ENCODE results near the gene LEF1.

The LEF1 gene

DNA sequence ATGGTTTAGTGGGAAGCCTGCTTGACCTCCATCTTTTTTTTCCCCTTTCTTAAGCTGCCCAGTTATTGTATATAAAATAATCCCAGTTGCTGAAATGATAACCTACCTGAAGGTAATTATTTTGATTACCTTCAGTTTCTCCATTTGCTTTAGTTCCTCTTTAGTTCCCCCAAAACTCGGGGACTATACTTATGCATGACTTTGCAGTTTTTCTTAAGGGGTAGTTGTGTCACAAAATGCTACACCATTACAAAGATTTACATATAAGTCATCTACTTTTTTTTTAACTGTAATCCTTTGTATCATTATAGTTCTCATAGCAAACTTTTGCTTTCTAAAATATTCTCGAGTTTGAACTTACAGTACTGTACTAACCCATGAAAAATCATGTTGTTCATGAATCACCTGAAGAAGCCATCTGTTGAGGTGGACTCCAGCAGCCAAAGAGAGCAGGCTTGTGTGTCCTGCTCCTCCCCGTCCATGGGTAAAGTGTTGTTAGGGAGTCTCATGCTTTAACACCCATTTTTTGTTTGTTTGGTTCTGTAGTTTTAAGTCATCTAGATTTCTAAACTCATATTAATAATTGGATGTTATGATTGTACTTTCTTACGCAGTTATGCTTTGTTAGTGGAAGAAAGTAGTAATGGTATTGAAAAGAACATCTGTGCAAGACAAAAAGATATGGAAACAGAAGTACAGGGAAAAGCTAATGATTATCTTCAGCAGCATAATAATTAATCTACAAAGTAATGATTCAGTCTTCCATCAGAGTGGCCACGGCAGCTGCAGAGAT, 144.5 kb downstream of the LEF1 start:
- peaks cover 12% of the 10 kb centered on the region for H3K36me3 ChIP-seq (ENCODE audit: control insufficient read depth, insufficient read depth, low read length)
- 100% methylated on average over 1 of the region's 5 CpGs for WGBS (ENCODE audit: extremely low coverage, insufficient coverage, low lambda C conversion rate)
- DNase-seq = no peak

DNA sequence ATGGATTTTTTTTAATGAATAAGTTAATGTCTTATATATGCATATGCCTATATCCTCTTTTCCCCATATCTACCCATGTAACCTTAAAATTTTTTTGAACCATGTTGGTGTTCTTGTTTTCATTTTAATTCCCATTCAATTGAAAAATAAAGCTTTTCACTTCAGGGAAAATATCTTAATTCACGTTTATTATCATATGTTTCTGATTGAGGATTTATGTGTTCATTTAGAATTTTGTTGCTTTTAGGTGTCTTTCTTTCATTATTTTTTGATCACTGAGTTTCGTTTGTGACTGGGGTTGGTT, 149.9 kb downstream of the LEF1 start:
- Histone ChIP-seq H4K8ac (ENCODE audit: low read depth, low read length) (no peak overlapping the region), H3K4me3 (ENCODE audit: low read length) (no peak overlapping the region), H4K5ac (ENCODE audit: low read length) (no peak overlapping the region), H3K4me1 (ENCODE audit: control insufficient read depth, low read depth, low read length) (peaks cover 3% of the 10 kb centered on the region), H3K79me1 (ENCODE audit: low read length) (no peaks in the 10 kb centered on the region), H3K27ac (ENCODE audit: low read depth, low read length) (no peak overlapping the region), H2BK15ac (replicated peaks; ENCODE audit: low read depth) (no peak overlapping the region), H3K9ac (ENCODE audit: low read length) (no peak overlapping the region), H3K4ac (ENCODE audit: low read depth, low read length) (no peak overlapping the region), H3K27me3 (ENCODE audit: insufficient read depth, low read length, poor library complexity) (no peaks in the 10 kb centered on the region), H3K4me2 (ENCODE audit: low read length) (no peak overlapping the region), H3K79me2 (ENCODE audit: control insufficient read depth, insufficient read depth, low read length) (no peaks in the 10 kb centered on the region), H3K36me3 (ENCODE audit: control insufficient read depth, insufficient read depth, low read length) (peaks cover 4% of the 10 kb centered on the region), H2BK120ac (ENCODE audit: low read depth, low read length) (no peak overlapping the region), H3K23ac (ENCODE audit: low read length) (no peak overlapping the region), H3K56ac (ENCODE audit: low read length) (no peak overlapping the region), H2BK5ac (ENCODE audit: low read length) (no peak overlapping the region), H3K18ac (ENCODE audit: low read length) (no peak overlapping the region), H2AK5ac (ENCODE audit: low read length) (no peak overlapping the region)
- DNase-seq = no peak
- WGBS (ENCODE audit: extremely low coverage, insufficient coverage, low lambda C conversion rate) = no CpG with 5 or more reads among the region's 2 CpGs

More for the DNA sequence above, 144.5 kb downstream of the LEF1 start:
- Histone ChIP-seq H3K4ac (ENCODE audit: low read depth, low read length) (no peak overlapping the region), H2BK15ac (replicated peaks; ENCODE audit: low read depth) (no peak overlapping the region), H2AK5ac (ENCODE audit: low read length) (no peak overlapping the region), H3K56ac (ENCODE audit: low read length) (no peak overlapping the region), H3K23ac (ENCODE audit: low read length) (no peak overlapping the region), H3K79me1 (ENCODE audit: low read length) (no peaks in the 10 kb centered on the region), H3K9ac (ENCODE audit: low read length) (no peak overlapping the region), H3K4me3 (ENCODE audit: low read length) (no peak overlapping the region), H4K5ac (ENCODE audit: low read length) (no peak overlapping the region), H2BK5ac (ENCODE audit: low read length) (no peak overlapping the region), H3K18ac (ENCODE audit: low read length) (no peak overlapping the region), H2BK120ac (ENCODE audit: low read depth, low read length) (no peak overlapping the region), H3K4me1 (ENCODE audit: control insufficient read depth, low read depth, low read length) (peaks cover 3% of the 10 kb centered on the region), H3K27ac (ENCODE audit: low read depth, low read length) (no peak overlapping the region), H3K4me2 (ENCODE audit: low read length) (no peak overlapping the region), H3K79me2 (ENCODE audit: control insufficient read depth, insufficient read depth, low read length) (no peaks in the 10 kb centered on the region), H3K27me3 (ENCODE audit: insufficient read depth, low read length, poor library complexity) (no peaks in the 10 kb centered on the region), H4K8ac (ENCODE audit: low read depth, low read length) (no peak overlapping the region)

- no peak overlapping the region for H2BK120ac ChIP-seq (ENCODE audit: low read depth, low read length)
- no peaks in the 10 kb centered on the region for H3K79me1 ChIP-seq (ENCODE audit: low read length)
- peaks cover 3% of the 10 kb centered on the region for H3K4me1 ChIP-seq (ENCODE audit: control insufficient read depth, low read depth, low read length)
- H2AK5ac ChIP-seq (ENCODE audit: low read length) = no peak overlapping the region
- peak; percentile 81 for DNase-seq
- H3K79me2 ChIP-seq (ENCODE audit: control insufficient read depth, insufficient read depth, low read length) = no peaks in the 10 kb centered on the region
- H3K4me3 ChIP-seq (ENCODE audit: low read length) = no peak overlapping the region
- no peak overlapping the region for H2BK5ac ChIP-seq (ENCODE audit: low read length)
- H3K27ac ChIP-seq (ENCODE audit: low read depth, low read length) = no peak overlapping the region
- H2BK15ac ChIP-seq (replicated peaks; ENCODE audit: low read depth) = no peak overlapping the region
- H4K5ac ChIP-seq (ENCODE audit: low read length) = no peak overlapping the region
- H3K18ac ChIP-seq (ENCODE audit: low read length) = no peak overlapping the region
- peaks cover 2% of the 10 kb centered on the region for H3K36me3 ChIP-seq (ENCODE audit: control insufficient read depth, insufficient read depth, low read length)
- H3K23ac ChIP-seq (ENCODE audit: low read length) = no peak overlapping the region
- H3K9ac ChIP-seq (ENCODE audit: low read length) = no peak overlapping the region
- H3K27me3 ChIP-seq (ENCODE audit: insufficient read depth, low read length, poor library complexity) = no peaks in the 10 kb centered on the region
- WGBS (ENCODE audit: extremely low coverage, insufficient coverage, low lambda C conversion rate) = no CpG with 5 or more reads among the region's 8 CpGs
- H3K4ac ChIP-seq (ENCODE audit: low read depth, low read length) = no peak overlapping the region
- H3K56ac ChIP-seq (ENCODE audit: low read length) = no peak overlapping the region
- H4K8ac ChIP-seq (ENCODE audit: low read depth, low read length) = no peak overlapping the region
- H3K4me2 ChIP-seq (ENCODE audit: low read length) = no peak overlapping the region
Observed at GRCh38 chr4:108018040-108018883, 150.5 kb downstream of the LEF1 start.

GRCh38 chr4:108013955-108014354, 154.8 kb downstream of the LEF1 start:
- Histone ChIP-seq H2BK120ac (ENCODE audit: low read depth, low read length) (no peak overlapping the region), H3K23ac (ENCODE audit: low read length) (no peak overlapping the region), H3K4me1 (ENCODE audit: control insufficient read depth, low read depth, low read length) (no peaks in the 10 kb centered on the region), H2BK15ac (replicated peaks; ENCODE audit: low read depth) (no peak overlapping the region), H2AK5ac (ENCODE audit: low read length) (no peak overlapping the region), H3K36me3 (ENCODE audit: control insufficient read depth, insufficient read depth, low read length) (peaks cover 1% of the 10 kb centered on the region), H3K4me2 (ENCODE audit: low read length) (no peak overlapping the region), H3K4ac (ENCODE audit: low read depth, low read length) (no peak overlapping the region), H3K27ac (ENCODE audit: low read depth, low read length) (no peak overlapping the region), H3K18ac (ENCODE audit: low read length) (no peak overlapping the region), H2BK5ac (ENCODE audit: low read length) (no peak overlapping the region), H3K79me1 (ENCODE audit: low read length) (no peaks in the 10 kb centered on the region), H3K27me3 (ENCODE audit: insufficient read depth, low read length, poor library complexity) (no peaks in the 10 kb centered on the region), H3K79me2 (ENCODE audit: control insufficient read depth, insufficient read depth, low read length) (no peaks in the 10 kb centered on the region), H4K5ac (ENCODE audit: low read length) (no peak overlapping the region), H3K4me3 (ENCODE audit: low read length) (no peak overlapping the region), H4K8ac (ENCODE audit: low read depth, low read length) (no peak overlapping the region), H3K9ac (ENCODE audit: low read length) (no peak overlapping the region), H3K56ac (ENCODE audit: low read length) (no peak overlapping the region)
- DNase-seq = no peak
- no CpG with 5 or more reads among the region's 5 CpGs for WGBS (ENCODE audit: extremely low coverage, insufficient coverage, low lambda C conversion rate)

- H3K36me3 ChIP-seq (ENCODE audit: control insufficient read depth, insufficient read depth, low read length) = peaks cover 1% of the 10 kb centered on the region
- H3K56ac ChIP-seq (ENCODE audit: low read length) = no peak overlapping the region
- no peak overlapping the region for H3K4ac ChIP-seq (ENCODE audit: low read depth, low read length)
- H2BK5ac ChIP-seq (ENCODE audit: low read length) = no peak overlapping the region
- no peaks in the 10 kb centered on the region for H3K27me3 ChIP-seq (ENCODE audit: insufficient read depth, low read length, poor library complexity)
- no peak overlapping the region for H2BK15ac ChIP-seq (replicated peaks; ENCODE audit: low read depth)
- H3K79me2 ChIP-seq (ENCODE audit: control insufficient read depth, insufficient read depth, low read length) = no peaks in the 10 kb centered on the region
- H3K4me1 ChIP-seq (ENCODE audit: control insufficient read depth, low read depth, low read length) = no peaks in the 10 kb centered on the region
- no peak overlapping the region for H3K27ac ChIP-seq (ENCODE audit: low read depth, low read length)
- H3K18ac ChIP-seq (ENCODE audit: low read length) = no peak overlapping the region
- no peak overlapping the region for H2BK120ac ChIP-seq (ENCODE audit: low read depth, low read length)
- DNase-seq = no peak
- no peak overlapping the region for H4K5ac ChIP-seq (ENCODE audit: low read length)
- H3K23ac ChIP-seq (ENCODE audit: low read length) = no peak overlapping the region
- no peak overlapping the region for H3K4me2 ChIP-seq (ENCODE audit: low read length)
- no peaks in the 10 kb centered on the region for H3K79me1 ChIP-seq (ENCODE audit: low read length)
- no peak overlapping the region for H3K4me3 ChIP-seq (ENCODE audit: low read length)
- H2AK5ac ChIP-seq (ENCODE audit: low read length) = no peak overlapping the region
- no peak overlapping the region for H4K8ac ChIP-seq (ENCODE audit: low read depth, low read length)
- H3K9ac ChIP-seq (ENCODE audit: low read length) = no peak overlapping the region
Observed at GRCh38 chr4:108013327-108013726, 155.4 kb downstream of the LEF1 start.

All from mesendoderm (in vitro differentiated cells).